Liver (tissue), 9 donors: ENCODE measurements around the gene VPS25. TPM values are rescaled to one million over a fixed set of nuclear protein-coding genes. Genes with fewer than 3 reads are reported as not detected.

Experiments
- DNase-seq: peaks from one replicate; pipeline ENCODE4 v3.0.0-alpha.2; 2017; ENCODE audit warnings: low spot score
- H3K27ac ChIP-seq, 2 donors: one replicate each; pipeline ENCODE4 v1.7.0; 2013; ENCODE audit warnings: inconsistent platforms in 2 of 2, low read length in 2 of 2, control low read depth in 1 of 2, low read depth in 1 of 2, mild to moderate bottlenecking in 1 of 2
- H3K27me3 ChIP-seq, 4 donors: one replicate each; pipeline versions ENCODE4 v1.6.1 to v1.7.0; 2013; ENCODE audit warnings: low read length in 3 of 4, inconsistent platforms in 1 of 4, mild to moderate bottlenecking in 1 of 4, moderate library complexity in 1 of 4; ENCODE audit not compliant: control insufficient read depth in 4 of 4, insufficient read depth in 4 of 4
- H3K36me3 ChIP-seq, 4 donors: one replicate each; pipeline versions ENCODE4 v1.6.1 to v1.7.0; 2013; ENCODE audit warnings: low read length in 3 of 4, mild to moderate bottlenecking in 3 of 4, low read depth in 1 of 4, moderate library complexity in 1 of 4; ENCODE audit not compliant: control insufficient read depth in 4 of 4, insufficient read depth in 3 of 4
- H3K4me1 ChIP-seq, 4 donors: one replicate each; pipeline versions ENCODE4 v1.6.1 to v1.7.0; 2013; ENCODE audit warnings: low read length in 3 of 4, mild to moderate bottlenecking in 3 of 4, moderate library complexity in 1 of 4; ENCODE audit not compliant: control insufficient read depth in 4 of 4, insufficient read depth in 4 of 4
- H3K4me3 ChIP-seq, 3 donors: one replicate each; pipeline versions ENCODE4 v1.6.1 to v1.7.0; 2013; ENCODE audit warnings: low read length in 3 of 3, control low read depth in 1 of 3, low read depth in 1 of 3, mild to moderate bottlenecking in 1 of 3
- H3K9ac ChIP-seq, 2 donors: one replicate each; pipeline ENCODE4 v1.7.0; 2013; ENCODE audit warnings: low read length in 2 of 2, mild to moderate bottlenecking in 2 of 2, moderate library complexity in 2 of 2, control low read depth in 1 of 2, low read depth in 1 of 2
- H3K9me3 ChIP-seq, 4 donors: one replicate each; pipeline versions ENCODE4 v1.6.1 to v1.7.0; 2013; ENCODE audit warnings: low read length in 3 of 4; ENCODE audit not compliant: control insufficient read depth in 4 of 4
- EGR1 ChIP-seq, 2 donors: IDR thresholded peaks; 2 replicates each; pipeline ENCODE4 v1.6.1; 2016 to 2018; ENCODE audit warnings: antibody characterized with exemption in 2 of 2, low read depth in 2 of 2
- FOXA1 ChIP-seq: IDR thresholded peaks from 2 replicates; pipeline ENCODE4 v1.6.1; 2016; ENCODE audit warnings: antibody characterized with exemption
- FOXA2 ChIP-seq: IDR thresholded peaks from 2 replicates; pipeline ENCODE4 v1.6.1; 2016; ENCODE audit warnings: antibody characterized with exemption
- GABPA ChIP-seq, 2 donors: IDR thresholded peaks in 1 of 2; conservative IDR thresholded peaks in 1 of 2; 2 replicates each; pipeline ENCODE4 v1.6.1; 2016; ENCODE audit warnings: antibody characterized with exemption in 2 of 2, mild to moderate bottlenecking in 1 of 2, moderate library complexity in 1 of 2
- HNF4A ChIP-seq, 2 donors: conservative IDR thresholded peaks; 2 replicates each; pipeline ENCODE4 v1.6.1; 2016; ENCODE audit warnings: antibody characterized with exemption in 2 of 2, mild to moderate bottlenecking in 2 of 2
- HNF4G ChIP-seq: IDR thresholded peaks from 2 replicates; pipeline ENCODE4 v1.6.1; 2016; ENCODE audit warnings: antibody characterized with exemption
- JUND ChIP-seq, 2 donors: IDR thresholded peaks; 2 replicates each; pipeline ENCODE4 v1.6.1; 2016; ENCODE audit warnings: antibody characterized with exemption in 2 of 2
- NR2F2 ChIP-seq: IDR thresholded peaks from 2 replicates; pipeline ENCODE4 v1.6.1; 2016; ENCODE audit warnings: antibody characterized with exemption
- RAD21 ChIP-seq, 2 donors: IDR thresholded peaks; 2 replicates each; pipeline ENCODE4 v1.6.1; 2016; ENCODE audit warnings: antibody characterized with exemption in 2 of 2, mild to moderate bottlenecking in 2 of 2
- REST ChIP-seq: IDR thresholded peaks from 2 replicates; pipeline ENCODE4 v1.6.1; 2016; ENCODE audit warnings: antibody characterized with exemption, mild to moderate bottlenecking
- RXRA ChIP-seq, 2 donors: IDR thresholded peaks; 2 replicates each; pipeline ENCODE4 v1.6.1; 2017 to 2018; ENCODE audit warnings: antibody characterized with exemption in 2 of 2, mild to moderate bottlenecking in 1 of 2
- SP1 ChIP-seq: IDR thresholded peaks from 2 replicates; pipeline ENCODE4 v1.6.1; 2018; ENCODE audit warnings: antibody characterized with exemption, mild to moderate bottlenecking
- TAF1 ChIP-seq: conservative IDR thresholded peaks from 2 replicates; pipeline ENCODE4 v1.6.1; 2016; ENCODE audit warnings: antibody characterized with exemption, mild to moderate bottlenecking
- YY1 ChIP-seq: IDR thresholded peaks from 2 replicates; pipeline ENCODE4 v1.6.1; 2016; ENCODE audit warnings: antibody characterized with exemption, mild to moderate bottlenecking
- WGBS: extraction: QIAGEN DNeasy Blood & Tissue Kit; methylation state at CpG from one replicate; pipeline ENCODE4 v1.1.7; 2013; 5-methylcytosine and 5-hydroxymethylcytosine counted together
- polyA plus RNA-seq, 2 donors: library from polyadenylated mRNA; stranded (reverse) in 1 of 2; unstranded in 1 of 2; fragments of 200-250 nt in 1 of 2; fragments of >200 nt in 1 of 2; fragmentation: Nextera tagmentation in 1 of 2; extraction: Ambion mirVana in 1 of 2; gene quantifications; one replicate each; pipeline versions ENCODE4 v1.2.1 to v1.2.3, GENCODE V29; 2013 to 2015
- total RNA-seq, 2 donors: library from RNA; depleted of rRNA; stranded (reverse); fragments of >200 nt; gene quantifications; one replicate each; pipeline ENCODE4 v1.2.3, GENCODE V29; 2014
- TF ChIP-seq, protein P1 (sequence below): fragments of 150-350 bp; IDR thresholded peaks from 2 replicates; pipeline ENCODE4 v1.5.1; 2017; ENCODE audit warnings: improper control_type of control experiment, low read depth, low read length; ENCODE audit not compliant: missing input control
- TF ChIP-seq, protein P2 (sequence below): IDR thresholded peaks from 2 replicates; pipeline ENCODE4 v1.6.1; 2016; ENCODE audit warnings: antibody characterized with exemption
- TF ChIP-seq, protein P3 (sequence below): IDR thresholded peaks from 2 replicates; pipeline ENCODE4 v1.6.1; 2016; ENCODE audit warnings: antibody characterized with exemption
- TF ChIP-seq, protein P4 (sequence below): IDR thresholded peaks from 2 replicates; pipeline ENCODE4 v1.6.1; 2016; ENCODE audit warnings: antibody characterized with exemption
- donor health status: healthy.
- donor health status: healthy.
- donor health status: healthy.
- donor health status: healthy.
- donor health status: healthy.

Gene VPS25
- total and polyA plus RNA-seq, 4 donors, result 40.9 to 65.7 (median 51.0) TPM

GRCh38 chr17:42744806-42745617, 28.2 kb upstream of the VPS25 start, which contains the start of gene EZH1:
Gene EZH1 (minus strand): TSS chr17:42745040. CDS start chr17:42728941, 16,099 bp downstream.
- Histone ChIP-seq H3K4me1 (peaks cover 12 to 41% (median 37%) of the 10 kb centered on the region in 4 donors), H3K9me3 (no peaks in the 10 kb centered on the region), H3K9ac (peak within 1 kb of the TSS; percentile 60 to 82), H3K4me3 (peak within 1 kb of the TSS; percentile 68 to 91 (median 75)), H3K36me3 (no peaks in the 10 kb centered on the region), H3K27me3 (no peaks in the 10 kb centered on the region), H3K27ac (peak within 1 kb of the TSS; percentile 88 to 93)
- TF ChIP-seq FOXA1, result peak; percentile 71
- TF ChIP-seq YY1, result peak; percentile 5
- no peak for TF ChIP-seq HNF4A (conservative IDR thresholded peaks at IDR 0.05)
- TF ChIP-seq JUND (IDR thresholded peaks at IDR 0.05), result no peak
- TF ChIP-seq, protein P1, sequence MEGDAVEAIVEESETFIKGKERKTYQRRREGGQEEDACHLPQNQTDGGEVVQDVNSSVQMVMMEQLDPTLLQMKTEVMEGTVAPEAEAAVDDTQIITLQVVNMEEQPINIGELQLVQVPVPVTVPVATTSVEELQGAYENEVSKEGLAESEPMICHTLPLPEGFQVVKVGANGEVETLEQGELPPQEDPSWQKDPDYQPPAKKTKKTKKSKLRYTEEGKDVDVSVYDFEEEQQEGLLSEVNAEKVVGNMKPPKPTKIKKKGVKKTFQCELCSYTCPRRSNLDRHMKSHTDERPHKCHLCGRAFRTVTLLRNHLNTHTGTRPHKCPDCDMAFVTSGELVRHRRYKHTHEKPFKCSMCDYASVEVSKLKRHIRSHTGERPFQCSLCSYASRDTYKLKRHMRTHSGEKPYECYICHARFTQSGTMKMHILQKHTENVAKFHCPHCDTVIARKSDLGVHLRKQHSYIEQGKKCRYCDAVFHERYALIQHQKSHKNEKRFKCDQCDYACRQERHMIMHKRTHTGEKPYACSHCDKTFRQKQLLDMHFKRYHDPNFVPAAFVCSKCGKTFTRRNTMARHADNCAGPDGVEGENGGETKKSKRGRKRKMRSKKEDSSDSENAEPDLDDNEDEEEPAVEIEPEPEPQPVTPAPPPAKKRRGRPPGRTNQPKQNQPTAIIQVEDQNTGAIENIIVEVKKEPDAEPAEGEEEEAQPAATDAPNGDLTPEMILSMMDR, result peak; percentile 9
- no peak for TF ChIP-seq RXRA (IDR thresholded peaks at IDR 0.05)
- TF ChIP-seq, protein P2, sequence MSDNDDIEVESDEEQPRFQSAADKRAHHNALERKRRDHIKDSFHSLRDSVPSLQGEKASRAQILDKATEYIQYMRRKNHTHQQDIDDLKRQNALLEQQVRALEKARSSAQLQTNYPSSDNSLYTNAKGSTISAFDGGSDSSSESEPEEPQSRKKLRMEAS, result peak; percentile 60
- no peak for TF ChIP-seq HNF4G
- no peak for TF ChIP-seq GABPA (IDR thresholded peaks at IDR 0.05 in 1 of 2, conservative IDR thresholded peaks at IDR 0.05 in 1 of 2)
- no peak for TF ChIP-seq NR2F2
- TF ChIP-seq, protein P3, sequence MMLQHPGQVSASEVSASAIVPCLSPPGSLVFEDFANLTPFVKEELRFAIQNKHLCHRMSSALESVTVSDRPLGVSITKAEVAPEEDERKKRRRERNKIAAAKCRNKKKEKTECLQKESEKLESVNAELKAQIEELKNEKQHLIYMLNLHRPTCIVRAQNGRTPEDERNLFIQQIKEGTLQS, result no peak
- no peak for TF ChIP-seq EGR1 (IDR thresholded peaks at IDR 0.05; ENCODE audit: low read depth in 2 of 2)
- no peak for TF ChIP-seq TAF1
- TF ChIP-seq, protein P4, sequence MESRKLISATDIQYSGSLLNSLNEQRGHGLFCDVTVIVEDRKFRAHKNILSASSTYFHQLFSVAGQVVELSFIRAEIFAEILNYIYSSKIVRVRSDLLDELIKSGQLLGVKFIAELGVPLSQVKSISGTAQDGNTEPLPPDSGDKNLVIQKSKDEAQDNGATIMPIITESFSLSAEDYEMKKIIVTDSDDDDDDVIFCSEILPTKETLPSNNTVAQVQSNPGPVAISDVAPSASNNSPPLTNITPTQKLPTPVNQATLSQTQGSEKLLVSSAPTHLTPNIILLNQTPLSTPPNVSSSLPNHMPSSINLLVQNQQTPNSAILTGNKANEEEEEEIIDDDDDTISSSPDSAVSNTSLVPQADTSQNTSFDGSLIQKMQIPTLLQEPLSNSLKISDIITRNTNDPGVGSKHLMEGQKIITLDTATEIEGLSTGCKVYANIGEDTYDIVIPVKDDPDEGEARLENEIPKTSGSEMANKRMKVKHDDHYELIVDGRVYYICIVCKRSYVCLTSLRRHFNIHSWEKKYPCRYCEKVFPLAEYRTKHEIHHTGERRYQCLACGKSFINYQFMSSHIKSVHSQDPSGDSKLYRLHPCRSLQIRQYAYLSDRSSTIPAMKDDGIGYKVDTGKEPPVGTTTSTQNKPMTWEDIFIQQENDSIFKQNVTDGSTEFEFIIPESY, result no peak
- TF ChIP-seq SP1, result peak; percentile 19
- TF ChIP-seq FOXA2, result peak; percentile 85
- no peak for TF ChIP-seq REST
- TF ChIP-seq RAD21 (IDR thresholded peaks at IDR 0.05), result no peak
- peak; percentile 93 for DNase-seq
- WGBS, result 6% methylated on average over 50 of the region's 50 CpGs
